A673 (cell line): ENCODE data around the gene MET. TPM values are rescaled to one million over a fixed set of nuclear protein-coding genes. Genes with fewer than 3 reads are reported as not detected.

ENCODE experiments used
- BruUV-seq: library from RNA; stranded (reverse); fragments of 400-500 nt; replicated peaks from 2 replicates; lab custom pipeline; 2021; lab: Mats Ljungman, UMichigan
- CTCF ChIA-PET: fragments of 300-600 bp; sonication (Branson Sonifier 250); formaldehyde crosslinking; loops from one replicate; lab custom pipeline; 2022; ENCODE audit warnings: antibody characterized with exemption; lab: Charles Lee
- POLR2A ChIA-PET: fragments of 300-600 bp; sonication (Branson Sonifier 250); formaldehyde crosslinking; loops from one replicate; lab custom pipeline; 2022; ENCODE audit warnings: antibody characterized with exemption; ENCODE audit not compliant: low non-redundant PET; lab: Charles Lee
- DNase-seq: peaks from one replicate; pipeline ENCODE4 v3.0.0-alpha.2; 2015; ENCODE audit warnings: low spot score
- H3K27ac ChIP-seq: fragments of 200-600 bp; sonication (generic); 2 replicates; pipeline ENCODE4 v1.5.1; 2016; ENCODE audit warnings: mixed run types, low read depth, mild to moderate bottlenecking, mixed read lengths, antibody characterized with exemption, low read length; ENCODE audit not compliant: poor library complexity, severe bottlenecking
- H3K27me3 ChIP-seq: fragments of 200-600 bp; sonication (generic); replicated peaks from 2 replicates; pipeline ENCODE4 v1.6.1; 2017; ENCODE audit warnings: mixed run types, low read depth, mild to moderate bottlenecking, mixed read lengths, antibody characterized with exemption, low read length; ENCODE audit not compliant: insufficient read depth, poor library complexity
- H3K36me3 ChIP-seq: fragments of 200-600 bp; sonication (generic); 2 replicates; pipeline ENCODE4 v1.6.1; 2016; ENCODE audit warnings: mixed run types, mild to moderate bottlenecking, mixed read lengths, antibody characterized with exemption, low read length; ENCODE audit not compliant: insufficient read depth, poor library complexity, severe bottlenecking
- H3K4me1 ChIP-seq: fragments of 200-600 bp; sonication (generic); 2 replicates; pipeline ENCODE4 v1.6.1; 2017; ENCODE audit warnings: mixed run types, mild to moderate bottlenecking, mixed read lengths, antibody characterized with exemption, low read length; ENCODE audit not compliant: insufficient read depth, poor library complexity, severe bottlenecking
- H3K4me3 ChIP-seq: fragments of 200-600 bp; sonication (generic); 2 replicates; pipeline ENCODE4 v1.5.1; 2016; ENCODE audit warnings: low read depth, mixed run types, mild to moderate bottlenecking, mixed read lengths, low read length; ENCODE audit not compliant: poor library complexity, severe bottlenecking
- H3K9me3 ChIP-seq: fragments of 200-600 bp; sonication (generic); 2 replicates; pipeline ENCODE4 v1.6.1; 2016; ENCODE audit warnings: mixed run types, low read depth, mild to moderate bottlenecking, mixed read lengths, antibody characterized with exemption, low read length; ENCODE audit not compliant: poor library complexity, severe bottlenecking
- CTCF ChIP-seq: fragments of 300-800, 200-600 bp; sonication (generic); conservative IDR thresholded peaks from 2 replicates; pipeline ENCODE4 v1.5.1; 2017; ENCODE audit warnings: low read depth, mild to moderate bottlenecking, antibody characterized with exemption, low read length, moderate library complexity, mixed read lengths
- EZH2 ChIP-seq: fragments of 200-600 bp; sonication (generic); IDR thresholded peaks from 2 replicates; pipeline ENCODE4 v1.6.1; 2017; ENCODE audit warnings: borderline replicate concordance, low read depth, mild to moderate bottlenecking, mixed read lengths, antibody characterized with exemption, low read length; ENCODE audit not compliant: poor library complexity, severe bottlenecking
- intact Hi-C: fragments of 100-400 bp; cut with micrococcal nuclease; formaldehyde crosslinking; loops from one replicate; pipeline ENCODE4 v1.10.0; 2022; ENCODE audit not compliant: unreplicated experiment
- total RNA-seq: library from RNA; stranded (reverse); gene quantifications from 2 replicates; pipeline ENCODE4 v1.2.3, GENCODE V29; 2021

Gene MET
- total RNA-seq, 1 experiment from 2014 or later = 6.8 TPM

- no peak for DNase-seq
- Histone ChIP-seq H3K4me3 (no peak overlapping the region), H3K27me3 (no peaks in the 10 kb centered on the region), H3K9me3 (no peaks in the 10 kb centered on the region), H3K36me3 (no peaks in the 10 kb centered on the region), H3K4me1 (peaks cover 39% of the 10 kb centered on the region), H3K27ac (no peak overlapping the region)
- TF ChIP-seq EZH2 (no peak), CTCF (no peak)
- ChIA-PET CTCF (no interaction called here), POLR2A (no interaction called here)
- no TSS peak for BruUV-seq
- intact Hi-C loops = no loop called here
Observed at GRCh38 chr7:116780966-116781365, 109.0 kb downstream of the MET start.

DNA sequence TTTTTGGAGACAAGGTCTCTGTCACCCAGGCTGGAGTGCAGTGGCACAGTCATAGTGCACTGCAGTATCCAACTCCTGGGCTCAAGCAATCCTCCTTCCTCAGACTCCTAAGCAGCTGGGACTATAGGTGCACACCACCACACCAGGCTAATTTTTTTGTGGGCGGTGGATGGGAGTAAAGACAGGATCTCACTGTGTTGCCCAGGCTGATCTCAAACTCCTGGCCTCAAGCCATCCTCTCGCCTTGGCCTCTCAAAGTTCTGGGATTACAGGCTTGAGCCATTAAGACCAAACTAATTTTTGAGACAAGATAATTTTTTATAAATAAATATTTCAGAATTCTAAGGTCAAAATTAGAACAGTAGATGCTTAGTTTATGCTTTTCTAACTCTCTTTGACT lies 109.6 kb downstream of the MET start:
- no TSS peak for BruUV-seq
- H3K9me3 ChIP-seq = no peaks in the 10 kb centered on the region
- no peaks in the 10 kb centered on the region for H3K27me3 ChIP-seq
- H3K4me3 ChIP-seq = no peak overlapping the region
- no peaks in the 10 kb centered on the region for H3K36me3 ChIP-seq
- no peak for DNase-seq
- intact Hi-C loops = no loop called here
- CTCF ChIA-PET = interaction anchor here (0.6 kb wide), 1 partner anchor 40 kb away, joined by 12 read pairs; no protein-coding TSS in a partner anchor
- peak overlapping the region; percentile 52 for H3K27ac ChIP-seq
- no peak for TF ChIP-seq EZH2
- TF ChIP-seq CTCF = no peak
- H3K4me1 ChIP-seq = peaks cover 34% of the 10 kb centered on the region
- POLR2A ChIA-PET = interaction anchor here (0.5 kb wide), 1 partner anchor 25 kb away, joined by 11 read pairs; no protein-coding TSS in a partner anchor

DNA sequence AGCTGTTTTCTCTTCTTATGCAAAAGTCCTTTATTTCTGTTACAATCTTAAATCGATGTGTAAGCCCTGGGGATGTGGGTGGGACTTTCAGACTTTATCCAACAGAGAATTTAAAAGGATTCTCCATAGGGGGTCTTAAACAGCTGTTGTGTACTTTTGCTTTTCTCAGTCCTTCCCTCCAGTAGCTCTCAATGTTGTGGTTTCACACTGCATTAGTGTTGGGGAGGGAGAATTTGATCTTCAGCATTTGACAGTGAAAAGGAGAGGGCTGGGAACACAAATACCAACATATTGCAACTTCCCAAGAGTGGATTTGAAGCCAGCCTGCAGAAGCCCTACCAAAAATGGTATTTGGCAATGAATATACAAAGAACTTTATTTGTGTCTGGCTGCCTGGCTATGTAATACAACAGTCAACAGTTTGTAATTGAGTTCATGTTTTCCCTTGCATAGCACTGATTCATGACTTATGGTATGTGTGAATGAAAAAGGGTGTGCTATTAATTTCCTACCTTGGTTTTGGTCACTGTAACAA lies 110.2 kb downstream of the MET start:
- peaks cover 31% of the 10 kb centered on the region for H3K4me1 ChIP-seq
- no peaks in the 10 kb centered on the region for H3K36me3 ChIP-seq
- BruUV-seq = no TSS peak
- H3K27ac ChIP-seq = peak overlapping the region; percentile 52
- TF ChIP-seq CTCF = no peak
- TF ChIP-seq EZH2 = no peak
- POLR2A ChIA-PET = interaction anchor here (0.5 to 0.7 kb wide), 2 partner anchors 24 to 110 kb away, joined by 3 to 11 read pairs; partner anchors contain the start of gene MET
- CTCF ChIA-PET = interaction anchor here (0.6 kb wide), 1 partner anchor 41 kb away, joined by 12 read pairs; no protein-coding TSS in a partner anchor
- H3K9me3 ChIP-seq = no peaks in the 10 kb centered on the region
- no peaks in the 10 kb centered on the region for H3K27me3 ChIP-seq
- no peak overlapping the region for H3K4me3 ChIP-seq
- DNase-seq = peak; percentile 97
- intact Hi-C loops = no loop called here
